ENCODE data around the gene CD247.

Gene CD247

GRCh38 chr1:167413328-167413727 is 105.0 kb downstream of the CD247 start:
- DNase-seq (ENCODE audit: low read depth) = no peak

GRCh38 chr1:167412920-167413319 is 105.4 kb downstream of the CD247 start:
- no peak for DNase-seq (ENCODE audit: low read depth)

GRCh38 chr1:167412072-167412471 is 106.3 kb downstream of the CD247 start:
- DNase-seq (ENCODE audit: low read depth) = no peak

GRCh38 chr1:167409183-167409582 is 109.1 kb downstream of the CD247 start:
- no peak for DNase-seq (ENCODE audit: low read depth)

GRCh38 chr1:167408355-167408754 is 110.0 kb downstream of the CD247 start:
- DNase-seq (ENCODE audit: low read depth) = no peak

- no peak for DNase-seq (ENCODE audit: low read depth)
Measured at GRCh38 chr1:167404908-167405307, 113.4 kb downstream of the CD247 start.

GRCh38 chr1:167404161-167404888 is 114.0 kb downstream of the CD247 start:
- no peak for DNase-seq (ENCODE audit: low read depth)

- peak; percentile 41 for DNase-seq (ENCODE audit: low read depth)
Measured at GRCh38 chr1:167401260-167401873, 117.0 kb downstream of the CD247 start.

- no peak for DNase-seq (ENCODE audit: low read depth)
Measured at GRCh38 chr1:167400359-167400953, 117.9 kb downstream of the CD247 start.

GRCh38 chr1:167392200-167392696 is 126.1 kb downstream of the CD247 start:
- no peak for DNase-seq (ENCODE audit: low read depth)

- DNase-seq (ENCODE audit: low read depth) = no peak
Measured at GRCh38 chr1:167388976-167389375, 129.4 kb downstream of the CD247 start.

GRCh38 chr1:167387251-167387910 is 130.9 kb downstream of the CD247 start:
- DNase-seq (ENCODE audit: low read depth) = no peak

Measured in fibroblast of gingiva (primary cell).